Activated naive CD4-positive, alpha-beta T cell treated with anti-CD3 and anti-CD28 coated beads, Interleukin-2, amount 50 U/mL, for 16 hours (primary cell): ENCODE measurements around the gene LY9.

Experiments
- DNase-seq: peaks from one replicate; pipeline ENCODE4 v3.0.0-alpha.2; 2020

LY9 gene

GRCh38 chr1:160795951-160796383 is at the start of gene LY9:
Gene LY9 (plus strand): TSS chr1:160796174. CDS start chr1:160796188, 14 bp downstream.
- peak; percentile 75 for DNase-seq

- DNase-seq = no peak
Measured at GRCh38 chr1:160746836-160747500, 49.0 kb upstream of the LY9 start.

- no peak for DNase-seq
Measured at GRCh38 chr1:160747717-160748116, 48.3 kb upstream of the LY9 start.

- DNase-seq = no peak
Measured at GRCh38 chr1:160748181-160748877, 47.6 kb upstream of the LY9 start.

- DNase-seq = no peak
Measured at GRCh38 chr1:160748878-160749269, 47.1 kb upstream of the LY9 start.

- no peak for DNase-seq
Measured at GRCh38 chr1:160750608-160751007, 45.4 kb upstream of the LY9 start.

- DNase-seq = no peak
Measured at GRCh38 chr1:160752406-160752805, 43.6 kb upstream of the LY9 start.

GRCh38 chr1:160752924-160753323 is 43.0 kb upstream of the LY9 start:
- no peak for DNase-seq

GRCh38 chr1:160753594-160753993 is 42.4 kb upstream of the LY9 start:
- DNase-seq = no peak

GRCh38 chr1:160755461-160755860 is 40.5 kb upstream of the LY9 start:
- DNase-seq = no peak

GRCh38 chr1:160755911-160756848 is 39.8 kb upstream of the LY9 start:
- DNase-seq = no peak

GRCh38 chr1:160756849-160757201 is 39.1 kb upstream of the LY9 start:
- DNase-seq = no peak

GRCh38 chr1:160758521-160758920 is 37.5 kb upstream of the LY9 start:
- DNase-seq = no peak

GRCh38 chr1:160759740-160760139 is 36.2 kb upstream of the LY9 start:
- no peak for DNase-seq

- DNase-seq = no peak
Measured at GRCh38 chr1:160761046-160761445, 34.9 kb upstream of the LY9 start.

GRCh38 chr1:160761886-160762285 is 34.1 kb upstream of the LY9 start:
- no peak for DNase-seq

GRCh38 chr1:160763993-160764392 is 32.0 kb upstream of the LY9 start:
- DNase-seq = no peak

- DNase-seq = peak; percentile 45
Measured at GRCh38 chr1:160767395-160768294, 28.3 kb upstream of the LY9 start.

GRCh38 chr1:160768295-160768657 is 27.7 kb upstream of the LY9 start:
- DNase-seq = peak; percentile 87

- DNase-seq = no peak
Measured at GRCh38 chr1:160772331-160772730, 23.6 kb upstream of the LY9 start.

GRCh38 chr1:160773093-160773492 is 22.9 kb upstream of the LY9 start:
- no peak for DNase-seq

- DNase-seq = no peak
Measured at GRCh38 chr1:160774886-160775719, 20.9 kb upstream of the LY9 start.
